ENCODE measurements around the gene EOLA1. TPM values are rescaled to one million over a fixed set of nuclear protein-coding genes. Genes with fewer than 3 reads are reported as not detected.

Gene EOLA1
- total and polyA plus RNA-seq, 2 of the 4 experiments (the other 2 are of a cell fraction) = 15.5 to 16.8 TPM

DNA sequence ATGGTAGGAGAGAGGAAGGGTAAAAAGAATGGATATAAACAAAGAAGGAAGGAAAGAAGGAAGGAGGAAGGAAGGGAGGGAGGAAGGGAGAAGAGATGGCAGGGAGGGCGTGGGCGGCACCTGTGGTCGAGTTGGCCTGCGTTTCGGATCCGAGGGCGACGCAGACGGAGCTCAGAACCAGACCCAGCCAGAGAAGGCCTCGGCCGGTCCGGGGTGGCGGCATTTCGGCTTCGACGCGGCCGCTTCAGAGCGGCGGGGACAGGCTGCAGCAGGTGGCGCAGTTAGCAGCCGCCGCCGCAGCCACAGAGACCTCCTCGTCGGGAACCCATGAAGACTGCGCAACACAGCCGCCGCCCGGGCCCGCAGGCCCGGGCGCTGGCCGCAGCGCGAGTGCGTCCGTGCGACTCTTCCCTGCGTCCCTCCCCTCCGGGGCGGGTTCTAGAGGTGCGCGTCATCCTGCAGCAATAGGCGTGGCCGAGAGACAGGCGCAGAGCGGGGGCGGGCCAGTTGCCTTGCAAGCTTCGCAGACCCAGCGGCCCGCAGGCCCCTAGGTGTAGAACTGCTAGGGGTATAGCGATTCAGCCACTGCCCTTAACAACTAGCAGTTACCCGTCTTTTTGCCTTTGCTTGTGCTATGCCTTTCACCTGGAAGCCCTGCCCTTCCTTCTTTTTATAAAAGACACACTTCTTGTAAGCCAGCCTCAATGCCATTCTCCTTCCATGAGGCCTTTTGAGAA is 35.7 kb upstream of the EOLA1 start, which contains the start of gene IDS:
TSS of gene IDS (minus strand) at position 392 of the 737 bp plus-strand sequence. CDS start at position 223, 169 bp downstream.
- 0 out of 2 replicates have a peak within 1 kb of the TSS, but pooled peaks have one; percentile 57 for H2BK20ac ChIP-seq (ENCODE audit: low read depth, low read length)
- in situ Hi-C loops (cut with MboI; ENCODE audit: low sequenced_read_pairs) (loop anchor here (25.0 kb wide), 1 partner anchor 1232 kb away; no protein-coding TSS in a partner anchor), dilution Hi-C loops (cut with HindIII; ENCODE audit: low sequenced_read_pairs, unreplicated experiment) (no loop called here), intact Hi-C loops (cut with micrococcal nuclease) (no loop called here)
- peaks cover 7 to 14% of the 10 kb centered on the region in 2 experiments; a peak in 3 of 4 replicates for H3K79me1 ChIP-seq (ENCODE audit: low read depth in 1 of 2, low read length in 2 of 2)
- no peaks in the 10 kb centered on the region for H3K9me3 ChIP-seq (ENCODE audit: control insufficient read depth, insufficient read depth, low read length)
- H3K4me1 ChIP-seq (ENCODE audit: control insufficient read depth, insufficient read depth, low read length) = peaks cover 3% of the 10 kb centered on the region
- TF ChIP-seq MXI1 (IDR thresholded peaks at IDR 0.05; ENCODE audit: borderline replicate concordance, low read depth, low read length) = no peak; the same call in 1 of the 2 replicates
- peak; percentile 96 for TF ChIP-seq POLR2A (IDR thresholded peaks at IDR 0.05; ENCODE audit: low read depth, low read length)
- TF ChIP-seq RCOR1 (IDR thresholded peaks at IDR 0.05; ENCODE audit: insufficient replicate concordance, low read length) = no peak
- peak; percentile 68; the same call in 1 of the 2 replicates for TF ChIP-seq MAZ (IDR thresholded peaks at IDR 0.05; ENCODE audit: borderline replicate concordance, low read depth, low read length)
- no peak within 1 kb of the TSS; the same call in 1 of the 2 replicates for H2BK120ac ChIP-seq (ENCODE audit: low read depth, low read length)
- no peak within 1 kb of the TSS for H2BK15ac ChIP-seq (ENCODE audit: low read depth, low read length)
- H2AFZ ChIP-seq (replicated peaks; ENCODE audit: low read length, poor library complexity) = peak within 1 kb of the TSS; percentile 90
- H3K56ac ChIP-seq (ENCODE audit: extremely low read depth, insufficient read depth, low read length) = peak within 1 kb of the TSS; percentile 16; the same call in 1 of the 2 replicates
- no peak within 1 kb of the TSS for H3K18ac ChIP-seq (ENCODE audit: low read depth, low read length)
- peak within 1 kb of the TSS; percentile 77 to 81; a peak in 2 of 4 replicates for H4K8ac ChIP-seq (ENCODE audit: low read depth in 2 of 2, low read length in 2 of 2)
- H4K91ac ChIP-seq (ENCODE audit: insufficient read depth, low read depth, low read length) = peak within 1 kb of the TSS; percentile 61
- peak; percentile 83 for DNase-seq
- ATAC-seq (ENCODE audit: low read depth) = peak; percentile 97
- H3K23ac ChIP-seq (ENCODE audit: low read depth, low read length) = peak within 1 kb of the TSS; percentile 52; the same call in 1 of the 2 replicates
- H3K4me2 ChIP-seq (ENCODE audit: low read depth, low read length) = peak within 1 kb of the TSS; percentile 85
- peak within 1 kb of the TSS; percentile 72 for H3K27ac ChIP-seq (ENCODE audit: insufficient read depth, low read length)
- H3K4me3 ChIP-seq (ENCODE audit: insufficient read depth, low read depth, low read length) = peak within 1 kb of the TSS; percentile 80
- CTCF ChIA-PET = interaction anchor here (0.5 to 1.5 kb wide), 2 partner anchors 8 to 104 kb away, joined by 4 to 5 read pairs; no protein-coding TSS in a partner anchor
- POLR2A ChIA-PET (ENCODE audit: unreplicated experiment) = no interaction called here
- H3K14ac ChIP-seq (replicated peaks; ENCODE audit: low read depth, low read length) = peak within 1 kb of the TSS; percentile 54
- no TSS peak for BruUV-seq (replicated peaks)
- no peaks in the 10 kb centered on the region for H4K20me1 ChIP-seq (ENCODE audit: insufficient read depth, low read length)
- H3K36me3 ChIP-seq (ENCODE audit: control insufficient read depth, insufficient read depth, low read length) = peaks cover 7% of the 10 kb centered on the region; the same call in 1 of the 2 replicates
- 30% methylated on average over 39 of the region's 54 CpGs; no CpG with 5 or more reads in 1 of the 2 experiments for WGBS, 2 experiments (ENCODE audit: extremely low coverage in 2 of 2, insufficient read length in 1 of 2)
- peaks cover 8% of the 10 kb centered on the region for H3K27me3 ChIP-seq (ENCODE audit: control insufficient read depth, insufficient read depth, low read length)
- peaks cover 3% of the 10 kb centered on the region; the same call in 1 of the 2 replicates for H3K9me1 ChIP-seq (ENCODE audit: insufficient read depth, low read length)
- H2AK5ac ChIP-seq (ENCODE audit: low read depth, low read length) = peak within 1 kb of the TSS; percentile 38
- H2AK9ac ChIP-seq (replicated peaks; ENCODE audit: low read depth, low read length, poor library complexity) = peak within 1 kb of the TSS; percentile 91
- peak within 1 kb of the TSS; percentile 69; the same call in 1 of the 2 replicates for H4K5ac ChIP-seq (ENCODE audit: low read depth, low read length)
- peak within 1 kb of the TSS; percentile 90 for H3K9ac ChIP-seq (ENCODE audit: low read depth, low read length)
- H3K4ac ChIP-seq (ENCODE audit: low read depth, low read length) = peak within 1 kb of the TSS; percentile 85
- peak within 1 kb of the TSS; percentile 76 for H2BK5ac ChIP-seq (ENCODE audit: low read depth, low read length, poor library complexity, severe bottlenecking)
